ENCODE data around the gene PDZD7.

DNA sequence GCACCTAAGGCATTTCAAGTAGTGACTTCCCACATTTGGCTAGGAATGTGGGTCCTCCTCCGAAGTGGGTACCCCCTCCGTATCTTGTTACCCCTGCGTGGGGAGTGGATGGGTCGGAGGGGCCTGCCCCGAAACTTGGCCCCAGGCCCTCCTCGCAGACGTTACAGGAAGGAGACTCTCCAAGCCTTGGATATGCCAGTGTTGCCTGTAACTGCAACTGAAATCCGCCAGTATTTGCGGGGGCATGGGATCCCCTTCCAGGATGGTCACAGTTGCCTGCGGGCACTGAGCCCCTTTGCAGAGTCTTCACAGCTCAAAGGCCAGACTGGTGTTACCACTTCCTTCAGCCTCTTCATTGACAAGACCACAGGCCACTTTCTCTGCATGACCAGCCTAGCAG lies 42.8 kb downstream of the PDZD7 start:
- no peak for TF ChIP-seq CTCF (IDR thresholded peaks at IDR 0.05; ENCODE audit: low read depth, low read length, poor library complexity, severe bottlenecking)
- no peak for TF ChIP-seq EZH2phosphoT487 (IDR thresholded peaks at IDR 0.05; ENCODE audit: borderline replicate concordance, low read length)
